Stimulated activated CD8-positive, alpha-beta memory T cell treated with anti-CD3 and anti-CD28 coated beads, Interleukin-2, amount 100 ng/mL, for 1 hour (primary cell): ENCODE results near the gene SNRPD2.

ENCODE experiments used
- DNase-seq, 2 donors: peaks; one replicate each; pipeline ENCODE4 v3.0.0-alpha.2; 2020; ENCODE audit warnings: low read depth in 2 of 2

Gene SNRPD2

DNA sequence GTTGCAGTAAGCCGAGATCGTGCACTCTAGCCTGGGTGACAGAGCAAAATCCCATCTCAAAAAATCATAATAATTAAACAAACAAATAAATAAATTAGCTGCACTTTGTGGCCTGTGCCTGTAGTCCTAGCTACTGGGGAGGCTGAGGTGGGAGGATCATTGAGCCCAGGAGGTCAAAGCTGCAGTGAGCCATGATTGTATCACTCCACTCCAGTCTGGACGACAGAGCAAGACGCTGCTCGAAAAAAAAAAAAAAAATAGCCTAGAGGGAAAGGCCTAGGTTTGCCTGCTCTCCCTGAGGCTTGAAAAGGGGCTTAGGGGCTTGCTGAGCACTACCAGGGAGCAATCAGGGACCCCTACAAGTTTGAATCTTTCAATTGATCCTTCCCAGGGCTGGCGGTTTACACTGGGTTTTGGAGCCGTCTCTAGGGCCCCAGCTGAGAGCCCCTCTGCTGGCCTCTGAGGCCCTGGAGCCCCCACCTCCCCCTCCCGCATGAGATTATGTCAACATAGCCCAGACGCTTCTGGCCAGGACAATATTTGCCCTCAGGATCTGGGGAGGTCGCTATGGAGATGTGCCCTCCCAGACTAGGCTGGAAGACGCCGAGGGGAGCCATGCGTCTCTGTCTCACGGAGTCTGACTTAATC lies 34.1 kb downstream of the SNRPD2 start:
- no peak for DNase-seq

- DNase-seq, result no peak
Observed at GRCh38 chr19:45655073-45655472, 36.7 kb downstream of the SNRPD2 start.

- no peak for DNase-seq
Observed at GRCh38 chr19:45653634-45654033, 38.1 kb downstream of the SNRPD2 start.

- no peak for DNase-seq
Observed at GRCh38 chr19:45650722-45651121, 41.0 kb downstream of the SNRPD2 start.

- DNase-seq, result no peak
Observed at GRCh38 chr19:45646345-45646698, 45.4 kb downstream of the SNRPD2 start.

DNA sequence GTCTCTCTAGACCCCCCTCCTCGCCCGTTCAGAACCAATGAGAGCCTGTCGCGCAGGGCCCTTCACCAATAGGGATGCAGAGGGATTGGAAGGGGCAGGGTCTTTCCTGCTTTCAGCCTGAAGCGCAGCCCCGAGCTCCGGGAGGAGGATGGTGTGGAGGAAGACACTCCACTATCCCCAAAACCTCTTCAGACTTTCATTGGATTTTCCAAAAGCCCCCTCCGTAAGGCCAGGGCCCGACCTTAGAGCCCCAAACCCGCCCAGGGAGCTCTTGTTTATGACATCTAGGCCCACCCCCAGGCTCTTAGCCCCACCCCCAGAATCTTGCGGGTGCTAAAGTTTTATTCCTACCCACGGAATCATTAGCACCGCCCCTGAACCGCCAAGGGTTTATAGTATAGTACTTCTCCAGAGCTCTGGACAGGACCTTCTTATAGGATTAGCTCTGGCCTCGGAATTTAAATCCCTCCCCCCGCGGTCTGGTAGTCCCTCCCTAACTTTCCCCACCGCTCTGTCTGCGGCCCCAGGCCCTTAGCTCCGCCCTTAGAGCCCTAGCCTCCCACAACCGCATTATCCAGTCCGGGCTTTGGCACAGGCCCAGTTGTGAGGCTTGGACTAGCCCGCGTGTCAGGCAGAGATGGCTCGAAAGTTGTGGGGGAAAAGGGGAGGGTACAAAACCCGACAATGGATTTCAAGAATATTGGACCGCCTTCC lies 46.0 kb downstream of the SNRPD2 start:
- peak in 1 of 2 donors; percentile 21 for DNase-seq

- DNase-seq, result no peak
Observed at GRCh38 chr19:45645068-45645630, 46.6 kb downstream of the SNRPD2 start.

- DNase-seq, result no peak
Observed at GRCh38 chr19:45643927-45644771, 47.6 kb downstream of the SNRPD2 start.

DNA sequence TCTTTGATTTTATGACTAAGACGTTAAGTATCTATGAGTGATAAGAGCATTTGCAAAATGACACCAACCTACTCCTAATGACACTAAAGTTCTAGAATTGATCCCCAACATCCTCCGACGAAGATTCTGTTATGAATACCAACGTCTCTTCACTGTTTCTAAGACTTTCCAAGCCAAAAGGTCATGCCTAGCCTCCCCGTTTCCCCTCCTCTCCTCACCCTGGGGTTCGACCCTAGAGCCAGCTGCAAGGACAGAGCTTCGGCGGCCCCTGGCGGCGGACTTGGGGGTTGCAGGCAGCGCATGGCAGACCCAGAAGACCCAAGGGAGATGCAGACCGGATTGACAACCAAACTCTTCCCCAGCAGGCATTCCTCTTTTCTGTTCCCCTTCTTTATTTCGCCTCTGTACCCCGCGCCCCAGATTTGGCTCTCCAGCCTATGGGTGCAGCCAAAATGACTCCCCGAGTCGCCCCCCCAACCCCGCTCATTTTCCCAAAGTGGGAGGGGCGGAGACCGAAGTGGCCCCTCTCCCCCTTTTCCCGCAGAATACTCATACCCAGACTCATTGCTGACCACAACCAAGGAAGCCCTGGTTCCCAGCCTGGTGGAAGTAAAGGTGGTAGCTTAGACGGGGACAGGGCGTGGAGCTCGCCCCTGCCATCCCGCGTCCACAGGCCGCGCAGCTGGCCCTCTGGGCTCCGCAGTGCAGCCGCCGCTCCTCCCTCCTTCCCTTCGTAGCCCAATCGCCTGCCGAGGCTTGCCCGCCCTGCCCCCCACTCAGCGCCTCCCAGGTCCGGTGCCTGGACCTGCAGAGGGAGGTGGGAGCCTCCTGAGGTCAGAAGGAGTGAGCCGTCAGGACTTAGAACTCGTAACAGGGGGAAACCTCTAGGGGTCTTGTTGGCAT lies 48.5 kb downstream of the SNRPD2 start:
- DNase-seq, result peak; percentile 77 to 79

- DNase-seq, result peak; percentile 35 to 38
Observed at GRCh38 chr19:45641274-45642105, 50.3 kb downstream of the SNRPD2 start.

GRCh38 chr19:45640849-45641273 lies 50.9 kb downstream of the SNRPD2 start:
- no peak for DNase-seq

GRCh38 chr19:45638930-45639729 lies 52.6 kb downstream of the SNRPD2 start, which contains the start of gene EML2:
TSS of gene EML2 (minus strand) at chr19:45639397. CDS start at chr19:45639376, 21 bp downstream.
- no peak for DNase-seq

- DNase-seq, result no peak
Observed at GRCh38 chr19:45637890-45638667, 53.7 kb downstream of the SNRPD2 start.
